Measurements from ENCODE around the gene WDR45B.

WDR45B gene

GRCh38 chr17:82648165-82648668 lies at the start of gene WDR45B:
WDR45B (minus strand) TSS chr17:82648444; CDS start chr17:82648340, 104 bp downstream.
- Mint-ChIP-seq H3K9me3 (no peaks in the 10 kb centered on the region), H3K36me3 (peaks cover 19% of the 10 kb centered on the region), H3K4me3 (peak within 1 kb of the TSS; percentile 84), H3K27ac (peak within 1 kb of the TSS; percentile 78), H3K27me3 (no peaks in the 10 kb centered on the region), H3K4me1 (peaks cover 33% of the 10 kb centered on the region)
- ATAC-seq = peak; percentile 91

- peaks cover 9% of the 10 kb centered on the region for H3K9me3 Mint-ChIP-seq
- ATAC-seq = no peak
- no peak overlapping the region for H3K27ac Mint-ChIP-seq
- peaks cover 19% of the 10 kb centered on the region for H3K27me3 Mint-ChIP-seq
- peak overlapping the region; percentile 79 for H3K4me3 Mint-ChIP-seq
- H3K36me3 Mint-ChIP-seq = peaks cover 10% of the 10 kb centered on the region
- peaks cover 16% of the 10 kb centered on the region for H3K4me1 Mint-ChIP-seq
Observed at GRCh38 chr17:82697808-82698064, 49.5 kb upstream of the WDR45B start.

- peak overlapping the region; percentile 79 for H3K4me3 Mint-ChIP-seq
- no peak overlapping the region for H3K27ac Mint-ChIP-seq
- peaks cover 10% of the 10 kb centered on the region for H3K36me3 Mint-ChIP-seq
- peaks cover 19% of the 10 kb centered on the region for H3K27me3 Mint-ChIP-seq
- H3K9me3 Mint-ChIP-seq = peaks cover 9% of the 10 kb centered on the region
- ATAC-seq = no peak
- peaks cover 16% of the 10 kb centered on the region for H3K4me1 Mint-ChIP-seq
Observed at GRCh38 chr17:82696916-82697807, 48.9 kb upstream of the WDR45B start.

DNA sequence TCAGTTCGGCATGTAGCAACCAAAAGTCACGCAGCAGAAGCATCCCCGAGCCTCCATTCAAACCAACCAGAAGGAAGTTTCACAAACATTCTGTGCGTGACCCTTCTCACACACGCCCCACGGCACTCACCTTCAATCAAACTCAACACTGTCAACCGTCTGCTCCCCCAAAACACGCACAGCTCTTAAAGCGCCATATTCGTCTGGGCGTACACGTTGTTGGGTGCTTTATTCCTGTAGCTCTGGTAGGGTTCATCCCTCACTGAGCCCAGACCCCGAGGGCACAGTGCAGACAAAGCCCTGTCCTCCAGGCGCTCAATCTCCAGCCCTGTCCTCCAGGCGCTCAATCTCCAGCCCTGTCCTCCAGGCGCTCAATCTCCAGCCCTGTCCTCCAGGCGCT lies 48.0 kb upstream of the WDR45B start:
- no peak overlapping the region for H3K27ac Mint-ChIP-seq
- H3K36me3 Mint-ChIP-seq = peaks cover 10% of the 10 kb centered on the region
- no peak for ATAC-seq
- peaks cover 19% of the 10 kb centered on the region for H3K27me3 Mint-ChIP-seq
- peaks cover 16% of the 10 kb centered on the region for H3K4me1 Mint-ChIP-seq
- no peak overlapping the region for H3K4me3 Mint-ChIP-seq
- H3K9me3 Mint-ChIP-seq = peaks cover 9% of the 10 kb centered on the region

- peaks cover 16% of the 10 kb centered on the region for H3K36me3 Mint-ChIP-seq
- peaks cover 19% of the 10 kb centered on the region for H3K27me3 Mint-ChIP-seq
- H3K9me3 Mint-ChIP-seq = peaks cover 9% of the 10 kb centered on the region
- peaks cover 16% of the 10 kb centered on the region for H3K4me1 Mint-ChIP-seq
- H3K4me3 Mint-ChIP-seq = no peak overlapping the region
- no peak overlapping the region for H3K27ac Mint-ChIP-seq
- no peak for ATAC-seq
Observed at GRCh38 chr17:82694647-82695046, 46.4 kb upstream of the WDR45B start.

DNA sequence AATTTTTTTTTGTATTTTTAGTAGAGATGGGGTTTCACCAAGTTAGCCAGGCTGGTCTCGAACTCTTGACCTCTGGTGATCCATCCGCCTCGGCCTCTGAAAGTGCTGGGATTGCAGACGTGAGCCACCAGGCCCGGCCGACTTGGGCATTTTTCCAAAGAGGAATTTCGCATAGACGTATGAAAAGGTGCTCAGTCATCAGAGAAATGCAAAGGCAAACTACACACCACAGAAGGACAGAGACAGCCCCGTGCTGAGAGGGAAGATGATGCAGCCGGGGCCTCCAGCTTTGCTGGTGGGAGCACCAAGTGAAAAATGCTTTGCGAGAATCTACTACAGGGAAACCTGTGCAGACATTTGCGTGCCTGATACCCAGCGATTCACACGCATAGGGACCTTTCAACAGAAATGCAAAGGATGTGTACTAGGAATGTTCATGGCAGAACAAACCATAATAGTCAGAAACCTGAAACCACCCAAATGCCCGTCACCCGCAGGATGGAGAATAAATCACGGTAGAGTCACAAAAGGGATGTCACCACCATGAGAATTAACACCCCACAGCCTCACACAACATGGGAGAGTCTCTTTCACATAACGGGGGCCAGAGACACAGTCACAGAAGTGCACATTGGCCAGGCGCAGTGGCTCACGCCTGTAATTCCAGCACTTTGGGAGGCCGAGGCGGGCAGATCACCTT lies 45.1 kb upstream of the WDR45B start:
- no peak overlapping the region for H3K27ac Mint-ChIP-seq
- H3K9me3 Mint-ChIP-seq = peaks cover 9% of the 10 kb centered on the region
- ATAC-seq = no peak
- peaks cover 16% of the 10 kb centered on the region for H3K36me3 Mint-ChIP-seq
- H3K4me3 Mint-ChIP-seq = no peak overlapping the region
- H3K4me1 Mint-ChIP-seq = peaks cover 10% of the 10 kb centered on the region
- peaks cover 19% of the 10 kb centered on the region for H3K27me3 Mint-ChIP-seq

- no peak for ATAC-seq
- peaks cover 15% of the 10 kb centered on the region for H3K27me3 Mint-ChIP-seq
- H3K9me3 Mint-ChIP-seq = peaks cover 9% of the 10 kb centered on the region
- H3K27ac Mint-ChIP-seq = no peak overlapping the region
- peaks cover 16% of the 10 kb centered on the region for H3K36me3 Mint-ChIP-seq
- H3K4me1 Mint-ChIP-seq = peaks cover 7% of the 10 kb centered on the region
- no peak overlapping the region for H3K4me3 Mint-ChIP-seq
Observed at GRCh38 chr17:82692268-82692667, 44.0 kb upstream of the WDR45B start.

GRCh38 chr17:82691714-82692113 lies 43.5 kb upstream of the WDR45B start:
- Mint-ChIP-seq H3K9me3 (peaks cover 9% of the 10 kb centered on the region), H3K4me3 (no peak overlapping the region), H3K27me3 (peaks cover 10% of the 10 kb centered on the region), H3K36me3 (peaks cover 16% of the 10 kb centered on the region), H3K4me1 (peaks cover 1% of the 10 kb centered on the region), H3K27ac (no peak overlapping the region)
- ATAC-seq = no peak

- no peak overlapping the region for H3K27ac Mint-ChIP-seq
- H3K9me3 Mint-ChIP-seq = peaks cover 9% of the 10 kb centered on the region
Observed at GRCh38 chr17:82690786-82691489, 42.7 kb upstream of the WDR45B start.

GRCh38 chr17:82689077-82689476 lies 40.8 kb upstream of the WDR45B start:
- H3K36me3 Mint-ChIP-seq = peaks cover 6% of the 10 kb centered on the region
- no peak overlapping the region for H3K4me3 Mint-ChIP-seq
- ATAC-seq = no peak
- H3K27me3 Mint-ChIP-seq = no peaks in the 10 kb centered on the region
- H3K9me3 Mint-ChIP-seq = no peaks in the 10 kb centered on the region
- no peaks in the 10 kb centered on the region for H3K4me1 Mint-ChIP-seq
- H3K27ac Mint-ChIP-seq = no peak overlapping the region

More at GRCh38 chr17:82690786-82691489, 42.7 kb upstream of the WDR45B start:
- no peak for ATAC-seq
- H3K36me3 Mint-ChIP-seq = peaks cover 16% of the 10 kb centered on the region
- H3K4me3 Mint-ChIP-seq = no peak overlapping the region
- H3K27me3 Mint-ChIP-seq = peaks cover 2% of the 10 kb centered on the region
- no peaks in the 10 kb centered on the region for H3K4me1 Mint-ChIP-seq

- Mint-ChIP-seq H3K4me1 (no peaks in the 10 kb centered on the region), H3K27me3 (no peaks in the 10 kb centered on the region), H3K27ac (no peak overlapping the region), H3K4me3 (no peak overlapping the region), H3K9me3 (no peaks in the 10 kb centered on the region), H3K36me3 (peaks cover 6% of the 10 kb centered on the region)
- ATAC-seq = no peak
Observed at GRCh38 chr17:82687871-82688270, 39.6 kb upstream of the WDR45B start.

GRCh38 chr17:82687375-82687861 lies 39.2 kb upstream of the WDR45B start:
- Mint-ChIP-seq H3K9me3 (no peaks in the 10 kb centered on the region), H3K4me1 (no peaks in the 10 kb centered on the region), H3K36me3 (peaks cover 6% of the 10 kb centered on the region), H3K27ac (no peak overlapping the region), H3K4me3 (no peak overlapping the region), H3K27me3 (no peaks in the 10 kb centered on the region)
- no peak for ATAC-seq

- H3K4me1 Mint-ChIP-seq = no peaks in the 10 kb centered on the region
- H3K4me3 Mint-ChIP-seq = no peak overlapping the region
- no peaks in the 10 kb centered on the region for H3K27me3 Mint-ChIP-seq
- no peak overlapping the region for H3K27ac Mint-ChIP-seq
- peaks cover 3% of the 10 kb centered on the region for H3K9me3 Mint-ChIP-seq
- ATAC-seq = no peak
- peaks cover 6% of the 10 kb centered on the region for H3K36me3 Mint-ChIP-seq
Observed at GRCh38 chr17:82686366-82687324, 38.4 kb upstream of the WDR45B start.

DNA sequence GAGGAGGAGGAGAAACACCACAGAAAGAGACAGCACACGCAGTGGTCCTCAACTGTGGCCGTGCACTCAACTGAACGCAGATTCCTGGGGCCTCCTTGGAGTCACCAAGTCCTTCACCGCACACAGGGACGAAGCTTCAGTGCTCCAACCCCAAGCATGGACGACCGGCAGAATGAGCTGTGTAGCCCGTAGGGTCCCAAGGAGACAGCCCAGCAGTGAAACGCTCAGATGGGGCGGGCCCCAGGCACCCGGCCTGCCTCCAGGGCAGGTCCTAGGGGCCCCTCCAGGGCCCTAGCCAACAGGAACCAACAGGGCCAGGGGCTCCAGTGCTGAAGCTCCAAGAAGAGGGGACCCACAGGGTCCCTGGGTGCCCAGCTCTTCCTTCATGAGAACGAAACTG lies 37.0 kb upstream of the WDR45B start:
- peaks cover 5% of the 10 kb centered on the region for H3K36me3 Mint-ChIP-seq
- H3K27ac Mint-ChIP-seq = no peak overlapping the region
- no peak for ATAC-seq
- peaks cover 3% of the 10 kb centered on the region for H3K9me3 Mint-ChIP-seq
- H3K4me1 Mint-ChIP-seq = no peaks in the 10 kb centered on the region
- no peaks in the 10 kb centered on the region for H3K27me3 Mint-ChIP-seq
- H3K4me3 Mint-ChIP-seq = no peak overlapping the region

Data from stimulated activated memory B cell treated with anti-CD40 and anti-IgM and Interleukin-4, amounts not matched to agents 10 μg/mL and 1 μg/mL and 100 μg/mL, for 72 hours (primary cell).